ENCODE measurements around the gene SMPDL3B.
"Not testable (repeated sequence)": the region's sequence is repeated elsewhere in the genome, so short reads cannot be mapped to it uniquely, and the experiment has no call there.

Gene SMPDL3B

DNA sequence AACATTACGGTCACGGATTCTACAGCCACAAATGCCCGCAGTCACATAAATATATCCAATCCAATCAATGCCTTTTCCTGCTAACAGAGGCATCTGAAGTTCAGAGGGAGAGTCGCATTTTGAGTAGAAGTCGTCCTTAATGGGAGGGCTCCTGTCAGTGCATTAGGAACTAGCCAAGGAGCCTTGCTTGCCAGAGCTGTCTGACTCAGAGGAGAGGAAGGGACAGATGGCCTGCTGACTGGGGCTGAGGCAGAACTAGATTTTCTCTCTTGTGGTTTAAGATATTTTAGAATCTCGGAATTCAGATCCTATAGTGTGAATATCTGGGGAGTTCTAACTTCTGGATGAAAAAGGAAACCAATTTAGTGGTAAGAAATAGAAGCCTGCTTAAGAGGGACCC is 35.6 kb downstream of the SMPDL3B start:
- no peak for DNase-seq (ENCODE audit: low read depth)

- DNase-seq (ENCODE audit: low read depth): no peak
These were observed 36.9 kb downstream of the SMPDL3B start for GRCh38 chr1:27971674-27972073.

DNA sequence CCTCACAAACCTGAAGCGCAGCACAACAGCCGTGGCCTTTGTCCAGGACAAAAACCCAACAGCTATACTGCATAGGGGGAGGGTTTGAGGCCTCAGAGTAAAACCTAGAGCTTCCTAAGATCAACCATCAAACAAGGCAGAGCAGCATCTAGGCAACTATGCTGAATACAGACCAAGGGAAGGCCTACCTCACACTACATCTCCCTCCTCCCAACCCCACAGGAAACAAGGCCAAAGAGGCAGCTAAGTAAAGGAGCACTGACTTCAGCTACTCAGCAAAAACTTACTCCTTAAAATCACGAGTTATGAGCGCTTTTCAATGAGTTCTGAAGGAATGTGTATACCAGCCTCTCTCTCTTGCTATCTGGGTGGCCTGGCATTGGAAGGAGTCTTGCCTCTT is 37.3 kb downstream of the SMPDL3B start:
- DNase-seq (ENCODE audit: low read depth): no peak

DNA sequence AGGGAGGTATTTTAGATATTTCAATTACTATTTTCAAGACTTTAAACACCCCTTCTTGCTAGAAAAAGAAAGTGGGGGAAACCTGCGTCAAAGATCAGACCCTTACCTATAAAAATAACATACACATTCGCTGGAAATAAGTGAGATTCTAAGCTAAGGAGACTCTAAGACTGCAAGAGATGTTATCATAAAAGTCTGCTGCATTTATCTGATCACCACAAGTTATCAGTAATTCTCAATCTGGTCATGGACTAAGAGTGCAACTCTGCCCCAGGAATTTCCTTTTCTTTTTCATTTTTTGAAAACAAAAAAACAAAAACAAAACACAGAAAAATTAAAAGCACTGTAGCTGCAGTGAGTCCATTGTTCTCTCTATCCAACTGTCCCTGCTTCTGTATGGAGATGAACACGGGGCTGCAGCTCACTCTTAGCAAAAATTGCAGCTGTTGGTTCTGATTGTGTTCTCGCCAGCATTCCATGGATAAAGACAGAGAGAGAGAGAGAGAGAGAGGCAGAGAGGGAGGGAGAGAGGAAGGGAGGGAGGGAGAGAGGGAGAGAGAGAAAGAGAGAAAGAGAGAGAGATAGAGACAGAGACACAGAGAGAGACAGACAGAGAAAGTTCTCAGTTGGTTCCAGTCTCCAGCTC is 39.1 kb downstream of the SMPDL3B start:
- no peak for DNase-seq (ENCODE audit: low read depth)

- DNase-seq (ENCODE audit: low read depth): no peak
These were observed 39.6 kb downstream of the SMPDL3B start for GRCh38 chr1:27974417-27974781.

- DNase-seq (ENCODE audit: low read depth): no peak
These were observed 44.5 kb downstream of the SMPDL3B start for GRCh38 chr1:27979151-27979858.

DNA sequence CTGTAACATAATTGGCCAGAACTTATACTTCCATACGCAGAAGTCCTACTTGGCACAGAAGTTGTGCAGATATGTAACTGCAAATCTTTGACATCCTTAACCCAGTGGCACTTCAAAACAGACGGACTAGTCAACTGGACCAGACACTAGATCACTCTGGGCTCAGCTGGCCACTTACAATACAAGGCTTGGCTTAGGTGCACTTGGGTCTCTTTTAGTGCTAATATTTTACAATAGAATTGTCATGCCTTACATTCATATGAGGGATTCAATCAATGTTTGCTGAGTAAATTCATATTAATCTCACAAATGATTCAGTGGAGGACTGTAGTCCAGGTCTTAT is 45.0 kb downstream of the SMPDL3B start:
- no peak for DNase-seq (ENCODE audit: low read depth)

DNA sequence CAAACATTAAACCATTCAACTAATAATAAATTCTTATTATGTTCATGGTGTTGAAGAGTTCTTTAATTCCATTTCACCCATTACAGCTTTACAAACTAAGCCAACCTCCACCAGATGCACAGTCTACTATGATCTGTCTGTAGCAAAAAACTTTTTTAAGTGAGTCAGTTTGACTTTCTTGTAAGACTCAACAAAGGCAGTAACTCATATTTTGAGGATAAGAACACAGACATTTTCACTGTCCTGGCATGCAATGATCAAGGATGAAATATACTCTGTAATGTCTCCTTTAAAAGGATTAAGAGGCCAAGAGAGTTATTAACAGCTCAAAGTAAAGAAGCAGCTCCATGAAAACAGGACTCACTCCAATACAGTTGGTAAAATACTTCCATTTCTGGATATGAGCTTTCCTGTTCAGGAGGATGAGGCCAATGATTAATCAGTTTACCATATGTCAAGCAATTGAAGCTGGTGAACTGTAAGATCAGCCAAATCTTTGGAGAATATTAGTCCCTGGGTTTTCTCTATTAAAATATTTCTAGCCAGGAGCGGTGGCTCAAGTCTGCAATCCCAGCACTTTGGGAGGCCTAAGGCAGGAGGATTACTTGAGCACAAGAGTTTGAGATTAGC is 45.5 kb downstream of the SMPDL3B start:
- DNase-seq (ENCODE audit: low read depth): no peak

DNA sequence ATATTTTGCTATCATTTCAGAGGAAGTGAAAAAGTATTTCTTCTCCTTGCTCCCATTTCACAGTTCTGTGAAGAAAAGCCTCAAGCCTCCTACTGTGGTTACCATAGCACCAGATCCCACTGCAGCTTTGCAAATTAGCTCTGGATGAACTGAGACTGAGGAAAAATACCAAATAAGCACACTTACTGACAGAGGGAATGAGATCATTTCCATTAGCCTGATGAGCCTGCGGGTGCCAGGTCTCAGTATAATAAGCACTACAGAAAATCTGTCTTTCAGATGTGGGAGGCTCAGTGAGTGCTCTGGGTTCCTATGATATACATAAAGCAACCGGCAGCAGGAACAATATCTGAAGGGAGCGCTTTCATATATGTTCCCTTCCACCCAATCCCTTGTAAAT is 46.3 kb downstream of the SMPDL3B start:
- DNase-seq (ENCODE audit: low read depth): no peak

DNA sequence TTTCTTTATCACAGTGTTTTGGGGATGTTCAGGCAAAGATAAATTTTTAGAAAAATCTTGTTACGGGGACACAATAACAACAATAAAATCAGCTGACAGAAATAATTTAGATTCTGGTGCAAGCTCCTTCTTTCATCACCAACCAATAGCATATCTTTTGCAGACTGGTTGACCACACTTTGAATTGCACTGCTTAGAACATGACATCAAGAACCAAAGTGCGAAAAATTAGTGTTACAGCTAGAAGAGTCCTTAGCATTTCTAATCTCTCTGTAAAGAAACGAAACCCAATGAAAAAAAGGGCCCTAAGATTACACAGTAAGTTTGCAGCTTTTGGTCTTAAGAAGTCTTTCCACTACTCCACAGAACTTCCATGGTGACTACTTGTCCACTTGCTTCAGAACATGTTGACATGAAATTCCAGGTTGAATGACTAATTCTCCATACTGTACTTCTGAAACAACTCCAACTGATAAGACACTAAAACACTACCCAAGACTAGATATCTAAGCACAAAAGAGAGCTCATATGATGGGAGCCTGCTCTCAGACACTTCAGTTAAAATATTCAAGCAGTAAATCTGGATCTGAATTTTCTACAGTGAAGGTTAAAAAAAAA is 56.2 kb downstream of the SMPDL3B start:
- no peak for DNase-seq (ENCODE audit: low read depth)

GRCh38 chr1:27992276-27992675 is 57.5 kb downstream of the SMPDL3B start:
- peak; percentile 34 for DNase-seq (ENCODE audit: low read depth)

DNA sequence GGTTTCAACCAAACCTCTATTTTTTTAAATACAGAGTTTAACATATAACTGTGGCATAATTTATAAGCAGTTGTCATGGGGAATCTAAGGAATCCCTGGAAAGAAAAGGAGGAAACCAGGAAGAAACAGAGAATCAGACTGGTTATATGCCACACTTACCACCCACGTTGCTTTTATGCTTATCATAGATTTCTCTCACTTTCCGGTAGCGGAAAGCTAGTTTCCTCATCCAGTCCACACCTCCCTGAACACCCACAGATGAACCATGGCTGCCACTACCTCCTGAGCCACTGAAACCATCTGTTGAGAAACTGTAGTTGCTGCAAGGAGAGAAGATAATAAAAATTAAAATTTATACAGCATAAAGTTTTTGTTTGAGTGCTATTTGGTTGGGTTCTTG is 58.4 kb downstream of the SMPDL3B start:
- DNase-seq (ENCODE audit: low read depth): peak; percentile 19

GRCh38 chr1:27994060-27994459 is 59.3 kb downstream of the SMPDL3B start:
- no peak for DNase-seq (ENCODE audit: low read depth)

GRCh38 chr1:27994526-27994925 is 59.7 kb downstream of the SMPDL3B start:
- not testable (repeated sequence) for DNase-seq (ENCODE audit: low read depth)

DNA sequence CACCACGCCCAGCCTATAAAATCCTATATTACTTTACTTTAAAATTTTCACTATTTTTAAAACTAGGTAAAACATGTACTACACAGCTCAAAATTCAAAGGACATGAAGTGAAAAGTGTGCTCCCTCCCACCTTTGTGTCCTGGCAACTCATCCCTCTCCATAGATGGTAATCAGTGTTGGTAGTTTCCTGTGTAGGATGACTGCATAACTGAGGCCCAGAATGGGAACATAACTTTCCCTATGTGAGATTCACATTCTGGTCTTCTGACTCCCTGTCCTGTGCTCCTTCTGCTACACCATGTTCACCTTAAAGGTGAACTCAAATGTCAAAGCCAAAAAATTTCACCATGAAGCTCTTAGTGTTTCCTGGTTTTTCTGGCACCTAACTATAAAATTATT is 64.3 kb downstream of the SMPDL3B start:
- no peak for DNase-seq (ENCODE audit: low read depth)

GRCh38 chr1:28002600-28002999 is 67.8 kb downstream of the SMPDL3B start:
- no peak for DNase-seq (ENCODE audit: low read depth)

DNA sequence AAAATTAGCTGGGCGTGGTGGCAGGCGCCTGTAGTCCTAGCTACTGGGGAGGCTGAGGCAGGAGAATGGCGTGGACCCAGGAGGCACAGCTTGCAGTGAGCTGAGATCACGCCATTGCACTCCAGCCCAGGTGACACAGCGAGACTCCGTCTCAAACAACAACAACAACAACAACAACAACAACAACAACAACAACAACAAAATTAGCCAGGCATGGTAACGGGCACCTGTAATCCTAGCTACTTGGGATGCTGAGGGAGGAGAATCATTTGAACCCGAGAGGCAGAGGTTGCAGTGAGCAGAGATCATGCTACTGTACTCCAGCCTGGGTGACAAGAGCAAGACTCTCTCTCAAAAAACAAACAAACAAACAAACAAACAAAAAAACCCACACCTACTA is 68.3 kb downstream of the SMPDL3B start:
- DNase-seq (ENCODE audit: low read depth): not testable (repeated sequence)

All from stimulated activated CD4-positive, alpha-beta T cell treated with anti-CD3 and anti-CD28 coated beads, Interleukin-2, amount 100 ng/mL, for 4 hours (primary cell).